Spleen (tissue), 11 donors: Measurements from ENCODE around the gene TRIM7. TPM values are rescaled to one million over a fixed set of nuclear protein-coding genes. Genes with fewer than 3 reads are reported as not detected.
"Not testable (repeated sequence)": the region's sequence is repeated elsewhere in the genome, so short reads cannot be mapped to it uniquely, and the experiment has no call there.

Experiments
- DNase-seq: peaks from one replicate; pipeline ENCODE4 v3.0.0-alpha.2; 2020
- H3K27ac ChIP-seq, 8 donors: fragments of 200-600 bp; sonication (generic) in 7 of 8; 1 replicate in 4 of 8; 2 replicates in 4 of 8; pipeline versions ENCODE4 v1.5.0 to v1.8.0; 2016 to 2021; ENCODE audit warnings: inconsistent platforms in 4 of 8, mild to moderate bottlenecking in 4 of 8, moderate library complexity in 1 of 8
- H3K27me3 ChIP-seq, 7 donors: fragments of 200-600 bp; sonication (generic) in 6 of 7; replicated peaks in 1 of 7; 1 replicate in 4 of 7; 2 replicates in 3 of 7; pipeline versions ENCODE4 v1.5.0 to v1.8.0; 2016 to 2021; ENCODE audit warnings: inconsistent platforms in 3 of 7, mild to moderate bottlenecking in 1 of 7
- H3K36me3 ChIP-seq, 6 donors: fragments of 200-600 bp; sonication (generic) in 5 of 6; 1 replicate in 4 of 6; 2 replicates in 2 of 6; pipeline versions ENCODE4 v1.5.0 to v1.8.0; 2016 to 2021; ENCODE audit warnings: inconsistent platforms in 2 of 6
- H3K4me1 ChIP-seq, 6 donors: fragments of 200-600 bp; sonication (generic) in 5 of 6; 1 replicate in 3 of 6; 2 replicates in 3 of 6; pipeline versions ENCODE4 v1.5.0 to v1.8.0; 2016 to 2021; ENCODE audit warnings: inconsistent platforms in 3 of 6
- H3K4me3 ChIP-seq, 8 donors: fragments of 200-600 bp; sonication (generic) in 7 of 8; 1 replicate in 4 of 8; 2 replicates in 4 of 8; pipeline versions ENCODE4 v1.5.0 to v1.8.0; 2016 to 2021; ENCODE audit warnings: inconsistent platforms in 4 of 8, mild to moderate bottlenecking in 4 of 8, moderate library complexity in 2 of 8
- H3K9me3 ChIP-seq, 8 donors: fragments of 200-600 bp; sonication (generic) in 7 of 8; 1 replicate in 4 of 8; 2 replicates in 4 of 8; pipeline versions ENCODE4 v1.5.0 to v1.8.0; 2016 to 2021; ENCODE audit warnings: inconsistent platforms in 4 of 8
- CTCF ChIP-seq, 11 experiments: fragments of 200-600 bp in 7 of 11; fragments of 450-650 bp in 4 of 11; sonication (generic) in 4 of 11; IDR thresholded peaks in 8 of 11; conservative IDR thresholded peaks in 3 of 11; 1 replicate in 7 of 11; 2 replicates in 4 of 11; pipeline versions ENCODE4 v1.4.0 to v1.8.0; 2016 to 2021; ENCODE audit warnings: antibody characterized with exemption in 11 of 11, inconsistent platforms in 4 of 11, mild to moderate bottlenecking in 1 of 11
- POLR2A ChIP-seq, 3 donors: fragments of 450-650 bp; IDR thresholded peaks; one replicate each; pipeline ENCODE4 v1.5.1; 2017; ENCODE audit warnings: antibody characterized with exemption in 3 of 3, mild to moderate bottlenecking in 1 of 3
- POLR2AphosphoS5 ChIP-seq, 3 donors: sonication (generic); formaldehyde crosslinking; IDR thresholded peaks; one replicate each; pipeline ENCODE4 v1.5.1; 2017; ENCODE audit warnings: antibody characterized with exemption in 3 of 3
- WGBS, 5 donors: extraction: QIAGEN DNeasy Blood & Tissue Kit in 3 of 5; methylation state at CpG; one replicate each; pipeline versions ENCODE4 v1.1.5 to v1.1.7; 2013 to 2018; 5-methylcytosine and 5-hydroxymethylcytosine counted together
- intact Hi-C: fragments of 100-400 bp; cut with DNase I; formaldehyde crosslinking; loops from one replicate; pipeline ENCODE4 v1.15.0; 2023; ENCODE audit warnings: low total_unique reads
- polyA plus RNA-seq, 3 donors: library from polyadenylated mRNA; stranded (reverse); fragments of 200-250 nt; gene quantifications; one replicate each; pipeline ENCODE4 v1.2.1, GENCODE V29; 2013
- total RNA-seq, 7 donors: library from RNA; depleted of rRNA in 3 of 7; stranded (reverse); fragments of >200 nt in 3 of 7; fragmentation: NEBNext Ultra II Directional in 4 of 7; extraction: Animal tissue kit (Norgen Biotek cat#: 25700) in 4 of 7; gene quantifications; one replicate each; pipeline versions ENCODE4 v1.1.0 to v1.2.1, GENCODE V29; 2016 to 2021
- donor health status: healthy with polysubstance abuse.
- donor health status: DM: no; HTN: no; CAD: no; lungs with moderate emphysema.
- donor health status: DM: no; HTN: no; CAD: no.
- donor health status: Bipolar disorder and iron deficiency.
- donor health status: healthy.
- donor health status: DM: no; HTN: no; CAD: no.
- donor health status: DM: yes; HTN: yes; CAD: no.

TRIM7 gene
- total and polyA plus RNA-seq, 10 donors = 0.81 to 3.9 (median 1.3) TPM

GRCh38 chr5:181211208-181211607 is 6.2 kb upstream of the TRIM7 start:
- H3K4me1 ChIP-seq = peaks cover 4 to 26% (median 21%) of the 10 kb centered on the region in 6 donors
- intact Hi-C loops = no loop called here
- H3K27me3 ChIP-seq = peaks cover 0 to 11% (median 0%) of the 10 kb centered on the region in 7 donors
- WGBS, 5 donors = 49 to 66% (median 62%) methylated on average over 7 of the region's 7 CpGs
- H3K4me3 ChIP-seq = no peak overlapping the region
- DNase-seq = no peak
- no peaks in the 10 kb centered on the region for H3K36me3 ChIP-seq
- TF ChIP-seq POLR2A (IDR thresholded peaks at IDR 0.05) = no peak
- H3K27ac ChIP-seq = no peak overlapping the region
- H3K9me3 ChIP-seq = peaks cover 0 to 10% (median 0%) of the 10 kb centered on the region in 8 donors

- H3K4me3 ChIP-seq, H3K27ac ChIP-seq, H3K9me3 ChIP-seq, H3K36me3 ChIP-seq, intact Hi-C loops, DNase-seq: not testable (repeated sequence)
- Histone ChIP-seq H3K27me3 (peaks cover 0 to 16% (median 0%) of the 10 kb centered on the region in 7 donors), H3K4me1 (peaks cover 8 to 26% (median 21%) of the 10 kb centered on the region in 6 donors)
- 81 to 88% (median 86%) methylated on average over 17 of the region's 17 CpGs for WGBS, 5 donors
These were observed 5.7 kb upstream of the TRIM7 start for GRCh38 chr5:181210698-181211097.

GRCh38 chr5:181210148-181210547 is 5.2 kb upstream of the TRIM7 start:
- DNase-seq, H3K27ac ChIP-seq, H3K36me3 ChIP-seq, H3K4me3 ChIP-seq, intact Hi-C loops, H3K9me3 ChIP-seq: not testable (repeated sequence)
- Histone ChIP-seq H3K4me1 (peaks cover 11 to 31% (median 27%) of the 10 kb centered on the region in 6 donors), H3K27me3 (peaks cover 0 to 21% (median 3%) of the 10 kb centered on the region in 7 donors)
- WGBS, 5 donors = 78 to 88% (median 83%) methylated on average over 11 of the region's 11 CpGs

GRCh38 chr5:181209006-181209405 is 4.0 kb upstream of the TRIM7 start:
- Histone ChIP-seq H3K4me1 (peaks cover 12 to 42% (median 38%) of the 10 kb centered on the region in 6 donors), H3K27me3 (peaks cover 0 to 33% (median 11%) of the 10 kb centered on the region in 7 donors)
- H3K27ac ChIP-seq, H3K36me3 ChIP-seq, H3K9me3 ChIP-seq, intact Hi-C loops, DNase-seq, H3K4me3 ChIP-seq: not testable (repeated sequence)
- WGBS, 5 donors = 84 to 92% (median 89%) methylated on average over 24 of the region's 24 CpGs

- Histone ChIP-seq H3K27me3 (peaks cover 0 to 40% (median 11%) of the 10 kb centered on the region in 7 donors), H3K27ac (peak overlapping the region in 7 of 8 donors; percentile 66 to 86 (median 83)), H3K4me3 (peak overlapping the region in 4 of 8 donors; percentile 65 to 89 (median 73)), H3K9me3 (peaks cover 0 to 10% (median 0%) of the 10 kb centered on the region in 8 donors), H3K36me3 (no peaks in the 10 kb centered on the region), H3K4me1 (peaks cover 17 to 53% (median 48%) of the 10 kb centered on the region in 6 donors)
- WGBS, 5 donors = 39 to 48% (median 44%) methylated on average over 3 of the region's 3 CpGs
- no peak for DNase-seq
- no peak for TF ChIP-seq POLR2AphosphoS5 (IDR thresholded peaks at IDR 0.05)
- no peak for TF ChIP-seq POLR2A (IDR thresholded peaks at IDR 0.05)
- no peak for TF ChIP-seq CTCF (IDR thresholded peaks at IDR 0.05 in 8 of 11, conservative IDR thresholded peaks at IDR 0.05 in 3 of 11)
- intact Hi-C loops = no loop called here
These were observed 2.9 kb upstream of the TRIM7 start for GRCh38 chr5:181207960-181208253.

- peak overlapping the region; percentile 25 to 89 (median 68) for H3K4me3 ChIP-seq
- intact Hi-C loops = no loop called here
- WGBS, 5 donors = 0 to 1% (median 0%) methylated on average over 36 of the region's 36 CpGs
- peaks cover 17 to 56% (median 48%) of the 10 kb centered on the region in 6 donors for H3K4me1 ChIP-seq
- TF ChIP-seq CTCF (IDR thresholded peaks at IDR 0.05 in 8 of 11, conservative IDR thresholded peaks at IDR 0.05 in 3 of 11) (no peak), POLR2A (IDR thresholded peaks at IDR 0.05) (no peak), POLR2AphosphoS5 (IDR thresholded peaks at IDR 0.05) (peak in 2 of 3 donors; percentile 45 to 56)
- peak overlapping the region; percentile 66 to 86 (median 82) for H3K27ac ChIP-seq
- H3K9me3 ChIP-seq = peaks cover 0 to 10% (median 0%) of the 10 kb centered on the region in 8 donors
- H3K27me3 ChIP-seq = peaks cover 0 to 40% (median 11%) of the 10 kb centered on the region in 7 donors
- no peaks in the 10 kb centered on the region for H3K36me3 ChIP-seq
- peak; percentile 85 for DNase-seq
These were observed 2.4 kb upstream of the TRIM7 start for GRCh38 chr5:181207214-181207959.
